IPS-15b (cell line): ENCODE data around the gene SNX12.

ENCODE experiments used
- H3K27me3 ChIP-seq: one replicate; pipeline ENCODE4 v1.6.1; 2013; ENCODE audit warnings: low read length; ENCODE audit not compliant: control insufficient read depth, insufficient read depth
- H3K36me3 ChIP-seq: one replicate; pipeline ENCODE4 v1.6.1; 2013; ENCODE audit warnings: low read length; ENCODE audit not compliant: control insufficient read depth, insufficient read depth
- H3K4me1 ChIP-seq: one replicate; pipeline ENCODE4 v1.6.1; 2013; ENCODE audit warnings: mild to moderate bottlenecking, low read length; ENCODE audit not compliant: control insufficient read depth, insufficient read depth
- H3K4me3 ChIP-seq: one replicate; pipeline ENCODE4 v1.5.1; 2013; ENCODE audit warnings: low read depth, low read length
- H3K9ac ChIP-seq: one replicate; pipeline ENCODE4 v1.6.1; 2013; ENCODE audit warnings: low read depth, mild to moderate bottlenecking, low read length
- H3K9me3 ChIP-seq: one replicate; pipeline ENCODE4 v1.6.1; 2013; ENCODE audit warnings: mild to moderate bottlenecking, low read length; ENCODE audit not compliant: control insufficient read depth, insufficient read depth

Gene SNX12

DNA sequence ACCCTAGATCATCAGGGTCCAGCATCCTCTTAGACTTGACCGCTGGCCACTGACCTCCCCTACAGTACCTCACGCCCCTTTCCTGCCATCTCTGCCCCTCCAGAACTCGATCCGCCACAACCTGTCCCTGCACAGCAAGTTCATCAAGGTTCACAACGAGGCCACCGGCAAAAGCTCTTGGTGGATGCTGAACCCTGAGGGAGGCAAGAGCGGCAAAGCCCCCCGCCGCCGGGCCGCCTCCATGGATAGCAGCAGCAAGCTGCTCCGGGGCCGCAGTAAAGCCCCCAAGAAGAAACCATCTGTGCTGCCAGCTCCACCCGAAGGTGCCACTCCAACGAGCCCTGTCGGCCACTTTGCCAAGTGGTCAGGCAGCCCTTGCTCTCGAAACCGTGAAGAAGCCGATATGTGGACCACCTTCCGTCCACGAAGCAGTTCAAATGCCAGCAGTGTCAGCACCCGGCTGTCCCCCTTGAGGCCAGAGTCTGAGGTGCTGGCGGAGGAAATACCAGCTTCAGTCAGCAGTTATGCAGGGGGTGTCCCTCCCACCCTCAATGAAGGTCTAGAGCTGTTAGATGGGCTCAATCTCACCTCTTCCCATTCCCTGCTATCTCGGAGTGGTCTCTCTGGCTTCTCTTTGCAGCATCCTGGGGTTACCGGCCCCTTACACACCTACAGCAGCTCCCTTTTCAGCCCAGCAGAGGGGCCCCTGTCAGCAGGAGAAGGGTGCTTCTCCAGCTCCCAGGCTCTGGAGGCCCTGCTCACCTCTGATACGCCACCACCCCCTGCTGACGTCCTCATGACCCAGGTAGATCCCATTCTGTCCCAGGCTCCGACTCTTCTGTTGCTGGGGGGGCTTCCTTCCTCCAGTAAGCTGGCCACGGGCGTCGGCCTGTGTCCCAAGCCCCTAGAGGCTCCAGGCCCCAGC is 32.7 kb upstream of the SNX12 start:
- Histone ChIP-seq H3K9me3 (no peaks in the 10 kb centered on the region), H3K27me3 (peaks cover 27% of the 10 kb centered on the region), H3K4me1 (peaks cover 19% of the 10 kb centered on the region), H3K4me3 (peak overlapping the region; percentile 30), H3K9ac (no peak overlapping the region), H3K36me3 (no peaks in the 10 kb centered on the region)

DNA sequence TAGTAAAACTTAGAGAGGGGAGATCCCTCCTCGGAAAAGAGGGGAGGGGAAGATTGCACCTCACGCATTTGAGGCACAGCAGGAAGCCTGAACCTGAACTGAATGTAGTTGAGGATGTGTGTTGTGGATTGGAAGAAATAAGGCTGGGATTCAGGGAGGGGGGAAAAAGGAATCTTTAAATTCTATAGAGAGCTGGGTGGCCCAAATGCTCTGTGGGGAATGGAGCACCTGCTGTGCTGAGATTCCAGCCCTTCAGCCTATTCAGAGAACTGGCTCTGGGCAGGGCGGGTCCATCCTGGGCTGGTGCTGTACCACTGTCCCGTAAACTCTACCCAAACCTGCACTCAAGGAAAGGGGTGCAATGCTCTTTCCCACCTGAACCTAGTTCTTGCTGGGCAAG is 31.6 kb upstream of the SNX12 start:
- no peak overlapping the region for H3K9ac ChIP-seq

DNA sequence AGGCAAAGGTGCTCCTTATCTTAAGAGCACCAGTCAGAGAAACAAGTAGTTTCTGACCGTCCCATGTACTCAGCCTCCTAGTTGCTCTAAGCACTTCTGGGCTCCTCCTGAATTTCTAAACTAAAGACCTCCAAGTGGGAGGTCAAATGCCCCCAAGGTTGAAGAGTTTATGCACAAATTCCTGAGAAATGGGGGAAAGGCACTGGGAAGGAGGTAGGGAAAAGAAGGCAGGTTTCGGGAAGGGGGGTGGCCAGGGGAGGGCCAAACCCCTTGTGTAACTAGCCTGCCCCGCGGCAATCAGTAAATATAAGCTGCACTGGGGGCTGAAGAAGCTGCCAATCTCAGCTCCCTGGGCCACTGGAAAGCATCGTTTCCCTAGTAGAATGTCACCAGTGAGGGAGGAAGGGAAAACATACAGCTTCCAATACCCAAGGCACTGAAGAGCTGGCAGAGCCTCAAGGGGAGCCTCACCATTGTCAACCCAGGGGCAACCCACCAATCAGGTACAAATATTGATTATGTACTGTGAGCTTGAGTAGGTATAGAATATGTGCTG is 30.9 kb upstream of the SNX12 start:
- Histone ChIP-seq H3K27me3 (peaks cover 23% of the 10 kb centered on the region), H3K9ac (no peak overlapping the region), H3K36me3 (no peaks in the 10 kb centered on the region), H3K9me3 (no peaks in the 10 kb centered on the region), H3K4me3 (peak overlapping the region; percentile 35), H3K4me1 (peaks cover 19% of the 10 kb centered on the region)

More for the DNA sequence above, 31.6 kb upstream of the SNX12 start:
- H3K4me1 ChIP-seq: peaks cover 19% of the 10 kb centered on the region
- H3K4me3 ChIP-seq: peak overlapping the region; percentile 35
- H3K36me3 ChIP-seq: no peaks in the 10 kb centered on the region
- no peaks in the 10 kb centered on the region for H3K9me3 ChIP-seq
- peaks cover 23% of the 10 kb centered on the region for H3K27me3 ChIP-seq

DNA sequence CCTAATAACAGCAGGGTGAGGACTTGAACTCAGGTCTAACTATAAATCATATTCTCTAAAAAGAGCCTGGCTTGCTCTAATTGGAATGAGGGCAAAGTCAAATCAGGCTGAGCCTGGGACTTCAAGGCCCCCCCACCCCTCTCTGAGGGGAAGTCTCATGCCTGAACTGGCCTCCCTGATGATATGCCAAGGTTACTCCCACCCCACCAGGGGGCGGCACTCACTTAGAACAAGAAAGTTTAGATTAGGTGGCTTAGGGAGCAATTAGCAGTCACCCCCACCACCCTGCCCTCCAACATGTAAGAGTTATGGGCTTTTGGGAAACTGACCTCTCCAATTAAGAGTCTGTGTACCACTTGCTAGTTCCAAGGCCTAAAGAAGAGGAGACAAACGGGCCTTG is 30.2 kb upstream of the SNX12 start:
- peaks cover 23% of the 10 kb centered on the region for H3K27me3 ChIP-seq
- H3K36me3 ChIP-seq: no peaks in the 10 kb centered on the region
- peak overlapping the region; percentile 15 for H3K4me3 ChIP-seq
- no peak overlapping the region for H3K9ac ChIP-seq
- H3K9me3 ChIP-seq: no peaks in the 10 kb centered on the region
- H3K4me1 ChIP-seq: peaks cover 16% of the 10 kb centered on the region

DNA sequence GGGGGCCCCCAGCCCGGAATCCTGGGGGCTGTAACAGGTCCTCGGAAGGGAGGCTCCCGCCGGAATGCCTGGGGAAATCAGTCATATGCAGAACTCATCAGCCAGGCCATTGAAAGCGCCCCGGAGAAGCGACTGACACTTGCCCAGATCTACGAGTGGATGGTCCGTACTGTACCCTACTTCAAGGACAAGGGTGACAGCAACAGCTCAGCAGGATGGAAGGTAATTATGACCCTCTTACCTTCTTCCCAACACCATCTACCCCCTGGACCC is 28.6 kb upstream of the SNX12 start:
- Histone ChIP-seq H3K27me3 (peaks cover 17% of the 10 kb centered on the region), H3K36me3 (no peaks in the 10 kb centered on the region), H3K4me3 (peak overlapping the region; percentile 86), H3K9me3 (no peaks in the 10 kb centered on the region), H3K4me1 (peaks cover 7% of the 10 kb centered on the region), H3K9ac (no peak overlapping the region)

DNA sequence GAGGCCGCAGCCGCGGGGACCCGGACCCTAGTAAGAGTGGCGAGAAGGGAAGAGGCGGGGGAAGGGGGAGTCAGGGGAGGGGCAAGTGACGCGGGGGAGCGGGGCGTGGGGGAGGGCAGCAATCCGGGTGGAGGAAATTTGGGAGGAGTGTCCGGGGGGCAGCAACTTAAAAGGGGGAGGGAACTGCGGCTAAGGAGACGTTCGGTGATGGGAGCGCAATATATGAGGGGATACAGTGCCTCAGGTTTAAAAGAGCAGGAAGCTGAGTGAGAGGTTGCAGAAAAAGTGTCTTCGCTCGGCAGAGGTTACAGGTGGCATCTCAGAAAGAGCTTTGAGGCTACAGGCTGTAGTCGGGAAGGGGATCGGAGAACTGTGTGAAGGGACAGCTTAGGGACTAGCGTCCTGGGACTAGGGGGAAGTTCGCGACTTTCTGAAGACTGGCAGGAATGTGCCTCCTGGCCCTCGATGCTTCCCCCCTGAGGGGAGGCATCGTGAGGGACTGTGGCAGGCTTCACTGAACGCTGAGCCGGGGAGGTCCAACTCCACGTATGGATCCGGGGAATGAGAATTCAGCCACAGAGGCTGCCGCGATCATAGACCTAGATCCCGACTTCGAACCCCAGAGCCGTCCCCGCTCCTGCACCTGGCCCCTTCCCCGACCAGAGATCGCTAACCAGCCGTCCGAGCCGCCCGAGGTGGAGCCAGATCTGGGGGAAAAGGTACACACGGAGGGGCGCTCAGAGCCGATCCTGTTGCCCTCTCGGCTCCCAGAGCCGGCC is 28.0 kb upstream of the SNX12 start:
- Histone ChIP-seq H3K36me3 (no peaks in the 10 kb centered on the region), H3K9me3 (no peaks in the 10 kb centered on the region), H3K27me3 (peaks cover 14% of the 10 kb centered on the region), H3K4me1 (peaks cover 3% of the 10 kb centered on the region), H3K9ac (no peak overlapping the region), H3K4me3 (peak overlapping the region; percentile 86)

DNA sequence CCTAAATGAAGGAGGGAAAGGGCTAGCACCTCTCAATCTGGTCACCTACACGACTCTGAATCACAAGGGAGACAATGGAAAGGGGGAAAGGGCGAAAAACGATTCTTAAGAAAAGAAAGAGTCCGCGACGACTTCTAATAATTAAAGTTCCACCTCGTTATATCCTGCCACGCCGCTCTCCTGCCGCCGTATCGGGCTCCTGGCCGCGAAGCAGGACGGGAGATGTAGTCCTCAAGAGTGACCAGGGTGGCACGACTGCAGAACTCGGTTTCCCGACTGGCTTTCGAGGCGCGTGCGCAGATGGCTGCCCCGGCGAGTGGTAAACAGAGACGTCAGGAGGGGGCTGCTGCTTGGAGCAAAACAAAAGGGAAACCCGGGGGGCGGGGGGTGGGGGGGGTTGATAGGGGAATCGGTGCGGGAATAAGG is 27.4 kb upstream of the SNX12 start, which contains the start of gene FOXO4:
Gene FOXO4 (plus strand): TSS at position 297 of the 426 bp plus-strand sequence. CDS start 678 bp downstream, outside the sequence.
- Histone ChIP-seq H3K27me3 (peaks cover 9% of the 10 kb centered on the region), H3K9ac (no peak within 1 kb of the TSS), H3K4me3 (peak within 1 kb of the TSS; percentile 86), H3K9me3 (no peaks in the 10 kb centered on the region), H3K36me3 (no peaks in the 10 kb centered on the region), H3K4me1 (peaks cover 3% of the 10 kb centered on the region)

DNA sequence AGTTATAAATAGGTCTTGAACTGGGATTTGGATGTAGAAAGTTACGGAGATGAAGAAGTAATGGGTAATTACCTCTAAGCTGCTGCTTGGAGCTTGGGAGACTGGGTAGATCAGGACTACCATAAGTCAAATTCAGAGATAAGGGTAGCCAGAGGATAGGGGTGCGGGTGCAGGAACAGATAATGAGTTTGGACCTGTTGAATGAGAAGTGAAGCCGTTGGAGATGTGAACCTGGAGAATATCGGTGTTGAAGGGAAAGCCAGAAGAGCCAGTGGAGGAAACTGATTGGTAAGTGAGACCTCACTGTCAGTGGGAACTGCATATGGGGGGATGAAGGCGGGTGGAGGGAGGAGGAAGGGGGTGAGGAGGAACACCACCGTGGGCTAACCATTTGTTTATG is 26.9 kb upstream of the SNX12 start:
- peaks cover 3% of the 10 kb centered on the region for H3K4me1 ChIP-seq
- H3K9me3 ChIP-seq: no peaks in the 10 kb centered on the region
- peak overlapping the region; percentile 71 for H3K4me3 ChIP-seq
- H3K9ac ChIP-seq: no peak overlapping the region
- H3K36me3 ChIP-seq: no peaks in the 10 kb centered on the region
- H3K27me3 ChIP-seq: peaks cover 9% of the 10 kb centered on the region

DNA sequence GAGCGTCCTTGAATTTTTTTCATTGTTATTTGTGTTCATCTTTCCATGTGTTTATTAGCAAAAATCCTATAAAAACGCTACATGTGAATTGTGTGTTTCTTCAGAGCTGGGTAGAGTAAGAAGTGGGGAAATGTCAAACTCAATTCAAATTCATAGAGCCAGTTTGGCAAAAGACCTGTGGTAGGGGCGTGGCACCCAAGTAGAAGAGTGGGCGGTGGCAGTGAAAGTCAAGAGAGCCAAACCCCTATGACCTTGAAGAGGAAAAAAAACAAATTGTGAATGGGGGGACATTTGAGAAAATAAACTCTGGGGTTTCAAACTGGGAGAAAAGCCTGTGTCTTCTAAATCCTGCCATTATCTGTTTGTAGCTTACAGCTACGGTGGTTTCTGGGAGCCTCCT is 23.1 kb upstream of the SNX12 start:
- Histone ChIP-seq H3K9me3 (no peaks in the 10 kb centered on the region), H3K4me1 (no peaks in the 10 kb centered on the region), H3K4me3 (no peak overlapping the region), H3K9ac (no peak overlapping the region), H3K36me3 (no peaks in the 10 kb centered on the region), H3K27me3 (no peaks in the 10 kb centered on the region)

DNA sequence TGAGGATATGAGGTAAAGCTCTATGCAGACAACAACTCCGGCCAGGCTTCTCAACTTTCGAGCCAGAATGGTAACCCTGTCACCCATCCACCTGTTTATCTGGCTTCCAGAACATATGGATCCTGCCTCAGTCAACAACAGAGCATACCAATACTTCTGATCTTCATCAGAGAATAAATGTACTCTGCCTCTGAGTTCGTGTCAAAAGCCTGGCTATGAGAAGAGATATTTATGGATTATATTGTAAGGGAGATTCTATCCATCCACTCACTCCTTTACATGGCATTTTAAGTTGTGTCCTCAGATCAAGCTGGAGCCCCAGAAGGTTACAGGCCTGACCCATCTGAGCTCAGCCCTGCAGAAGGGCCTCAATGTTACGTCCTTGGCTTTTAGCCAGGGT is 17.8 kb upstream of the SNX12 start:
- Histone ChIP-seq H3K4me1 (no peaks in the 10 kb centered on the region), H3K9ac (no peak overlapping the region), H3K27me3 (no peaks in the 10 kb centered on the region), H3K9me3 (no peaks in the 10 kb centered on the region), H3K4me3 (no peak overlapping the region), H3K36me3 (no peaks in the 10 kb centered on the region)

DNA sequence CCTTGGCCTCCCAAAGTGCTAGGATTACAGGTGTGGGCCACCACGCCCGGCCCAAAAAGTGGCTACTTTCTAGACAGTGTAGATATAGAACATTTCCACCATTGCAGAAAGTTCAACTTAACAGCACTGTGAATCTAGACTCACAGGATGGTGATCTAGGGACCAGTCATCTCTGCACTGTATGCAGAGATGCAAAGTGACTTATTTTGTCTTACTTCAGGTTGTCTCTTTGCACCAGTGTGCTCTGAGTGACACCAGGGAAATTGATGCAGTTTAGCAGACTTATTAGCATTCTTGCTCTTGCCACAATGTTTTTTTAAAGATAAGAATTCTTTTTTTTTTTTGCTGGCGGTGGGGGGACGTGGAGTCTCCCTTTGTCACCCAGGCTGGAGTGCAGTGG is 14.7 kb upstream of the SNX12 start:
- Histone ChIP-seq H3K4me3 (no peak overlapping the region), H3K36me3 (no peaks in the 10 kb centered on the region), H3K27me3 (no peaks in the 10 kb centered on the region), H3K9ac (no peak overlapping the region), H3K9me3 (no peaks in the 10 kb centered on the region), H3K4me1 (no peaks in the 10 kb centered on the region)
